Hepatocyte (in vitro differentiated cells): ENCODE data around the gene PEX1. TPM values are rescaled to one million over a fixed set of nuclear protein-coding genes. Genes with fewer than 3 reads are reported as not detected.
A peak's percentile ranks its signal among the peaks of the same experiment; 100 is the strongest.

Source experiments
- DNase-seq: peaks from one replicate; pipeline ENCODE4 v3.0.0-alpha.2; 2016; ENCODE audit warnings: low spot score
- H2AFZ ChIP-seq: fragments of 200-600 bp; sonication (generic); 2 replicates; pipeline ENCODE4 v1.6.0; 2016; ENCODE audit warnings: antibody characterized with exemption, mild to moderate bottlenecking
- H3K27ac ChIP-seq: fragments of 200-600 bp; sonication (generic); 2 replicates; pipeline ENCODE4 v1.5.1; 2016; ENCODE audit warnings: mild to moderate bottlenecking
- H3K27me3 ChIP-seq: fragments of 200-600 bp; sonication (generic); 2 replicates; pipeline ENCODE4 v1.6.1; 2016
- H3K36me3 ChIP-seq: fragments of 200-600 bp; sonication (generic); replicated peaks from 2 replicates; pipeline ENCODE4 v1.5.1; 2016; ENCODE audit warnings: low read depth; ENCODE audit not compliant: insufficient read depth
- H3K4me1 ChIP-seq: fragments of 200-600 bp; sonication (generic); 2 replicates; pipeline ENCODE4 v1.5.1; 2016; ENCODE audit warnings: mild to moderate bottlenecking, moderate library complexity; ENCODE audit not compliant: insufficient read depth
- H3K4me2 ChIP-seq: fragments of 200-600 bp; sonication (generic); 2 replicates; pipeline ENCODE4 v1.6.0; 2016
- H3K4me3 ChIP-seq: fragments of 200-600 bp; sonication (generic); 2 replicates; pipeline ENCODE4 v1.5.1; 2016; ENCODE audit warnings: mild to moderate bottlenecking
- H3K79me2 ChIP-seq: fragments of 200-600 bp; sonication (generic); 2 replicates; pipeline ENCODE4 v1.6.0; 2017; ENCODE audit warnings: mild to moderate bottlenecking
- H3K9me2 ChIP-seq: fragments of 200-600 bp; sonication (generic); replicated peaks from 2 replicates; pipeline ENCODE4 v1.6.0; 2017; ENCODE audit warnings: mild to moderate bottlenecking; ENCODE audit not compliant: insufficient read depth
- H3K9me3 ChIP-seq: fragments of 200-600 bp; sonication (generic); 2 replicates; pipeline ENCODE4 v1.5.1; 2016; ENCODE audit warnings: low read depth, mild to moderate bottlenecking
- H4K20me1 ChIP-seq: fragments of 200-600 bp; sonication (generic); 2 replicates; pipeline ENCODE4 v1.6.0; 2016; ENCODE audit warnings: mild to moderate bottlenecking; ENCODE audit not compliant: insufficient read depth, poor library complexity, severe bottlenecking
- CTCF ChIP-seq: fragments of 200-600 bp; sonication (generic); IDR thresholded peaks from 2 replicates; pipeline ENCODE4 v1.5.1; 2016; ENCODE audit warnings: antibody characterized with exemption, mild to moderate bottlenecking; ENCODE audit not compliant: poor library complexity
- EZH2 ChIP-seq: fragments of 200-600 bp; sonication (generic); IDR thresholded peaks from 2 replicates; pipeline ENCODE4 v1.6.1; 2016; ENCODE audit warnings: antibody characterized with exemption, mild to moderate bottlenecking, borderline replicate concordance
- EZH2phosphoT487 ChIP-seq: fragments of 200-600 bp; sonication (generic); IDR thresholded peaks from one replicate; pipeline ENCODE4 v1.6.1; 2018; ENCODE audit warnings: antibody characterized with exemption, mild to moderate bottlenecking, low read depth, moderate library complexity; ENCODE audit not compliant: unreplicated experiment, severe bottlenecking
- WGBS: methylation state at CpG from one replicate; pipeline ENCODE4 v1.1.6; 2016; ENCODE audit warnings: low lambda C conversion rate; ENCODE audit errors: missing lambda C conversion rate; 5-methylcytosine and 5-hydroxymethylcytosine counted together
- polyA plus RNA-seq: library from polyadenylated mRNA; unstranded; fragments of >200 nt; fragmentation: Nextera tagmentation; extraction: Ambion mirVana; gene quantifications from 2 replicates; pipeline ENCODE4 v1.2.1, GENCODE V29; 2016
- total RNA-seq: library from RNA; depleted of rRNA; stranded (reverse); fragments of >200 nt; gene quantifications from 2 replicates; pipeline ENCODE4 v1.2.3, GENCODE V29; 2014

The PEX1 gene
- total and polyA plus RNA-seq, 2 experiments from 2014 or later = 10.6 to 23.2 TPM

GRCh38 chr7:92534572-92534971 lies 6.3 kb upstream of the PEX1 start:
- TF ChIP-seq EZH2 (no peak), CTCF (no peak), EZH2phosphoT487 (no peak)
- Histone ChIP-seq H3K9me2 (no peaks in the 10 kb centered on the region), H3K27me3 (no peaks in the 10 kb centered on the region), H3K4me2 (no peak overlapping the region), H3K36me3 (no peaks in the 10 kb centered on the region), H3K9me3 (no peaks in the 10 kb centered on the region), H3K27ac (no peak overlapping the region), H3K4me3 (no peak overlapping the region), H3K79me2 (peaks cover 21% of the 10 kb centered on the region), H2AFZ (no peak overlapping the region), H4K20me1 (no peaks in the 10 kb centered on the region), H3K4me1 (peaks cover under 1% of the 10 kb centered on the region)
- WGBS = 86% methylated on average over 9 of the region's 9 CpGs
- DNase-seq = no peak

- peaks cover 12% of the 10 kb centered on the region for H3K4me1 ChIP-seq
- TF ChIP-seq CTCF (no peak), EZH2 (no peak)
- DNase-seq = no peak
- no peaks in the 10 kb centered on the region for H3K36me3 ChIP-seq
- no peaks in the 10 kb centered on the region for H4K20me1 ChIP-seq
- H3K4me2 ChIP-seq = peak overlapping the region; percentile 89
- peak overlapping the region; percentile 70 for H3K4me3 ChIP-seq
- H3K27ac ChIP-seq = peak overlapping the region; percentile 88
- peak overlapping the region; percentile 77 for H2AFZ ChIP-seq
- peaks cover 60% of the 10 kb centered on the region for H3K79me2 ChIP-seq
- 3% methylated on average over 13 of the region's 13 CpGs for WGBS
- H3K27me3 ChIP-seq = no peaks in the 10 kb centered on the region
- H3K9me2 ChIP-seq = no peaks in the 10 kb centered on the region
- H3K9me3 ChIP-seq = no peaks in the 10 kb centered on the region
Observed at GRCh38 chr7:92528958-92529264, 591 bp upstream of the PEX1 start.

- no peak for TF ChIP-seq EZH2
- TF ChIP-seq CTCF = no peak
- TF ChIP-seq EZH2phosphoT487 = no peak
- Histone ChIP-seq H3K79me2 (peaks cover 65% of the 10 kb centered on the region), H2AFZ (peak overlapping the region; percentile 95), H3K27me3 (no peaks in the 10 kb centered on the region), H3K9me2 (no peaks in the 10 kb centered on the region), H4K20me1 (no peaks in the 10 kb centered on the region), H3K36me3 (no peaks in the 10 kb centered on the region), H3K4me3 (peak overlapping the region; percentile 70), H3K4me2 (peak overlapping the region; percentile 93), H3K9me3 (no peaks in the 10 kb centered on the region), H3K4me1 (peaks cover 12% of the 10 kb centered on the region), H3K27ac (peak overlapping the region; percentile 68)
- DNase-seq = peak; percentile 70
- WGBS = 2% methylated on average over 31 of the region's 31 CpGs
Observed at GRCh38 chr7:92527300-92528187, 776 bp downstream of the PEX1 start.
